ENCODE data around the gene OPRL1.

The OPRL1 gene

GRCh38 chr20:64080013-64080812 is at the start of gene OPRL1:
OPRL1 (plus strand) TSS chr20:64080082; CDS start chr20:64092721, 12,639 bp downstream.
- Histone ChIP-seq H3K27ac (ENCODE audit: low read depth, low read length) (peak within 1 kb of the TSS; percentile 42), H3K4me1 (ENCODE audit: control insufficient read depth in 1 of 2, insufficient read depth in 2 of 2, low read length in 2 of 2) (peaks cover 8 to 39% of the 10 kb centered on the region in 2 donors), H3K36me3 (ENCODE audit: control insufficient read depth in 1 of 2, insufficient read depth in 2 of 2, low read length in 2 of 2) (peaks cover 0 to under 1% of the 10 kb centered on the region in 2 donors), H3K27me3 (ENCODE audit: control insufficient read depth in 1 of 2, insufficient read depth in 2 of 2, low read length in 2 of 2) (peaks cover 15 to 40% of the 10 kb centered on the region in 2 donors), H3K4me3 (ENCODE audit: low read depth in 1 of 2, low read length in 2 of 2) (peak within 1 kb of the TSS; percentile 71), H3K9me3 (ENCODE audit: control insufficient read depth in 1 of 2, low read length in 2 of 2) (no peaks in the 10 kb centered on the region), H3K9ac (ENCODE audit: low read depth in 1 of 2, low read length in 2 of 2) (peak within 1 kb of the TSS; percentile 54 to 68)

- no peak overlapping the region for H3K4me3 ChIP-seq (ENCODE audit: low read depth in 1 of 2, low read length in 2 of 2)
- H3K9me3 ChIP-seq (ENCODE audit: control insufficient read depth in 1 of 2, low read length in 2 of 2): no peaks in the 10 kb centered on the region
- H3K27me3 ChIP-seq (ENCODE audit: control insufficient read depth in 1 of 2, insufficient read depth in 2 of 2, low read length in 2 of 2): peaks cover 4 to 12% of the 10 kb centered on the region in 2 donors
- no peak overlapping the region for H3K27ac ChIP-seq (ENCODE audit: low read depth, low read length)
- no peak overlapping the region for H3K9ac ChIP-seq (ENCODE audit: low read depth in 1 of 2, low read length in 2 of 2)
- peaks cover 65 to 86% of the 10 kb centered on the region in 2 donors for H3K36me3 ChIP-seq (ENCODE audit: control insufficient read depth in 1 of 2, insufficient read depth in 2 of 2, low read length in 2 of 2)
- peaks cover 0 to 19% of the 10 kb centered on the region in 2 donors for H3K4me1 ChIP-seq (ENCODE audit: control insufficient read depth in 1 of 2, insufficient read depth in 2 of 2, low read length in 2 of 2)
Measured at GRCh38 chr20:64030371-64031134, 49.3 kb upstream of the OPRL1 start.

- Histone ChIP-seq H3K4me3 (ENCODE audit: low read depth in 1 of 2, low read length in 2 of 2) (no peak overlapping the region), H3K9me3 (ENCODE audit: control insufficient read depth in 1 of 2, low read length in 2 of 2) (no peaks in the 10 kb centered on the region), H3K9ac (ENCODE audit: low read depth in 1 of 2, low read length in 2 of 2) (no peak overlapping the region), H3K27ac (ENCODE audit: low read depth, low read length) (no peak overlapping the region), H3K27me3 (ENCODE audit: control insufficient read depth in 1 of 2, insufficient read depth in 2 of 2, low read length in 2 of 2) (peaks cover 13 to 23% of the 10 kb centered on the region in 2 donors), H3K36me3 (ENCODE audit: control insufficient read depth in 1 of 2, insufficient read depth in 2 of 2, low read length in 2 of 2) (peaks cover 56 to 75% of the 10 kb centered on the region in 2 donors), H3K4me1 (ENCODE audit: control insufficient read depth in 1 of 2, insufficient read depth in 2 of 2, low read length in 2 of 2) (peaks cover 0 to 30% of the 10 kb centered on the region in 2 donors)
Measured at GRCh38 chr20:64031822-64032314, 48.0 kb upstream of the OPRL1 start.

- Histone ChIP-seq H3K36me3 (ENCODE audit: control insufficient read depth in 1 of 2, insufficient read depth in 2 of 2, low read length in 2 of 2) (peaks cover 45 to 64% of the 10 kb centered on the region in 2 donors), H3K9me3 (ENCODE audit: control insufficient read depth in 1 of 2, low read length in 2 of 2) (no peaks in the 10 kb centered on the region), H3K27me3 (ENCODE audit: control insufficient read depth in 1 of 2, insufficient read depth in 2 of 2, low read length in 2 of 2) (peaks cover 21 to 28% of the 10 kb centered on the region in 2 donors), H3K4me1 (ENCODE audit: control insufficient read depth in 1 of 2, insufficient read depth in 2 of 2, low read length in 2 of 2) (peaks cover 0 to 37% of the 10 kb centered on the region in 2 donors), H3K4me3 (ENCODE audit: low read depth in 1 of 2, low read length in 2 of 2) (no peak overlapping the region), H3K27ac (ENCODE audit: low read depth, low read length) (no peak overlapping the region), H3K9ac (ENCODE audit: low read depth in 1 of 2, low read length in 2 of 2) (no peak overlapping the region)
Measured at GRCh38 chr20:64032706-64033624, 46.9 kb upstream of the OPRL1 start.

- Histone ChIP-seq H3K4me3 (ENCODE audit: low read depth in 1 of 2, low read length in 2 of 2) (no peak overlapping the region), H3K27me3 (ENCODE audit: control insufficient read depth in 1 of 2, insufficient read depth in 2 of 2, low read length in 2 of 2) (peaks cover 21 to 28% of the 10 kb centered on the region in 2 donors), H3K9me3 (ENCODE audit: control insufficient read depth in 1 of 2, low read length in 2 of 2) (no peaks in the 10 kb centered on the region), H3K36me3 (ENCODE audit: control insufficient read depth in 1 of 2, insufficient read depth in 2 of 2, low read length in 2 of 2) (peaks cover 37 to 53% of the 10 kb centered on the region in 2 donors), H3K9ac (ENCODE audit: low read depth in 1 of 2, low read length in 2 of 2) (no peak overlapping the region), H3K4me1 (ENCODE audit: control insufficient read depth in 1 of 2, insufficient read depth in 2 of 2, low read length in 2 of 2) (peaks cover 0 to 38% of the 10 kb centered on the region in 2 donors), H3K27ac (ENCODE audit: low read depth, low read length) (no peak overlapping the region)
Measured at GRCh38 chr20:64033981-64034493, 45.8 kb upstream of the OPRL1 start.

- H3K9me3 ChIP-seq (ENCODE audit: control insufficient read depth in 1 of 2, low read length in 2 of 2): no peaks in the 10 kb centered on the region
- peaks cover 7 to 35% of the 10 kb centered on the region in 2 donors for H3K4me1 ChIP-seq (ENCODE audit: control insufficient read depth in 1 of 2, insufficient read depth in 2 of 2, low read length in 2 of 2)
- no peak overlapping the region for H3K27ac ChIP-seq (ENCODE audit: low read depth, low read length)
- peaks cover 30 to 38% of the 10 kb centered on the region in 2 donors for H3K27me3 ChIP-seq (ENCODE audit: control insufficient read depth in 1 of 2, insufficient read depth in 2 of 2, low read length in 2 of 2)
- H3K9ac ChIP-seq (ENCODE audit: low read depth in 1 of 2, low read length in 2 of 2): no peak overlapping the region
- peaks cover 25 to 42% of the 10 kb centered on the region in 2 donors for H3K36me3 ChIP-seq (ENCODE audit: control insufficient read depth in 1 of 2, insufficient read depth in 2 of 2, low read length in 2 of 2)
- H3K4me3 ChIP-seq (ENCODE audit: low read depth in 1 of 2, low read length in 2 of 2): no peak overlapping the region
Measured at GRCh38 chr20:64035066-64035932, 44.6 kb upstream of the OPRL1 start.

GRCh38 chr20:64035933-64036345 is 43.9 kb upstream of the OPRL1 start, which contains the start of gene C20orf204:
C20orf204 (plus strand) TSS chr20:64036182; CDS start chr20:64036324, 142 bp downstream.
- Histone ChIP-seq H3K4me1 (ENCODE audit: control insufficient read depth in 1 of 2, insufficient read depth in 2 of 2, low read length in 2 of 2) (peaks cover 7 to 30% of the 10 kb centered on the region in 2 donors), H3K4me3 (ENCODE audit: low read depth in 1 of 2, low read length in 2 of 2) (no peak within 1 kb of the TSS), H3K27me3 (ENCODE audit: control insufficient read depth in 1 of 2, insufficient read depth in 2 of 2, low read length in 2 of 2) (peaks cover 37 to 45% of the 10 kb centered on the region in 2 donors), H3K36me3 (ENCODE audit: control insufficient read depth in 1 of 2, insufficient read depth in 2 of 2, low read length in 2 of 2) (peaks cover 24 to 38% of the 10 kb centered on the region in 2 donors), H3K9me3 (ENCODE audit: control insufficient read depth in 1 of 2, low read length in 2 of 2) (no peaks in the 10 kb centered on the region), H3K27ac (ENCODE audit: low read depth, low read length) (no peak within 1 kb of the TSS), H3K9ac (ENCODE audit: low read depth in 1 of 2, low read length in 2 of 2) (no peak within 1 kb of the TSS)

- H3K4me1 ChIP-seq (ENCODE audit: control insufficient read depth in 1 of 2, insufficient read depth in 2 of 2, low read length in 2 of 2): peaks cover 7 to 28% of the 10 kb centered on the region in 2 donors
- no peak overlapping the region for H3K27ac ChIP-seq (ENCODE audit: low read depth, low read length)
- H3K27me3 ChIP-seq (ENCODE audit: control insufficient read depth in 1 of 2, insufficient read depth in 2 of 2, low read length in 2 of 2): peaks cover 42 to 51% of the 10 kb centered on the region in 2 donors
- peaks cover 24 to 34% of the 10 kb centered on the region in 2 donors for H3K36me3 ChIP-seq (ENCODE audit: control insufficient read depth in 1 of 2, insufficient read depth in 2 of 2, low read length in 2 of 2)
- no peak overlapping the region for H3K9ac ChIP-seq (ENCODE audit: low read depth in 1 of 2, low read length in 2 of 2)
- no peak overlapping the region for H3K4me3 ChIP-seq (ENCODE audit: low read depth in 1 of 2, low read length in 2 of 2)
- no peaks in the 10 kb centered on the region for H3K9me3 ChIP-seq (ENCODE audit: control insufficient read depth in 1 of 2, low read length in 2 of 2)
Measured at GRCh38 chr20:64036346-64037198, 43.3 kb upstream of the OPRL1 start.

All from duodenal mucosa (tissue), 2 donors.